IMR-90 (cell line): ENCODE data around the gene MFNG. TPM values are rescaled to one million over a fixed set of nuclear protein-coding genes. Genes with fewer than 3 reads are reported as not detected.

Experiments used
- ATAC-seq: fragments of 200-7000 bp; cut with Tn5 transposase; 2 replicates; pipeline ENCODE4 v1.9.1; 2020; ENCODE audit warnings: low read depth, mild to moderate bottlenecking, moderate library complexity
- BruUV-seq: library from RNA; stranded (reverse); fragments of 400-500 nt; replicated peaks from 2 replicates; lab custom pipeline; 2021; lab: Mats Ljungman, UMichigan
- CTCF ChIA-PET: fragments of 300-600 bp; formaldehyde crosslinking; extraction: SDS; loops from one replicate; lab custom pipeline; 2021; ENCODE audit warnings: antibody characterized with exemption; lab: Yijun Ruan, JAX
- POLR2A ChIA-PET: fragments of 300-600 bp; sonication (Branson Sonifier 250); formaldehyde crosslinking; loops from one replicate; lab custom pipeline; 2022; ENCODE audit warnings: antibody characterized with exemption; ENCODE audit not compliant: unreplicated experiment; lab: Charles Lee
- DNase-seq: peaks from one replicate; pipeline ENCODE4 v3.0.0; 2013
- H2AFZ ChIP-seq: replicated peaks from 2 replicates; pipeline ENCODE3; 2013; ENCODE audit warnings: low read length, mild to moderate bottlenecking; ENCODE audit not compliant: poor library complexity
- H2AK5ac ChIP-seq: 2 replicates; pipeline ENCODE4 v1.6.1; 2013; ENCODE audit warnings: low read depth, low read length, inconsistent platforms
- H2AK9ac ChIP-seq: replicated peaks from 2 replicates; pipeline ENCODE3; 2013; ENCODE audit warnings: mild to moderate bottlenecking, low read depth, low read length, moderate library complexity; ENCODE audit not compliant: poor library complexity
- H2BK120ac ChIP-seq: 2 replicates; pipeline ENCODE4 v1.6.1; 2013; ENCODE audit warnings: low read depth, low read length, inconsistent platforms
- H2BK15ac ChIP-seq: 3 replicates; pipeline ENCODE4 v1.6.1; 2013; ENCODE audit warnings: low read depth, low read length, inconsistent platforms
- H2BK20ac ChIP-seq: 2 replicates; pipeline ENCODE4 v1.6.1; 2013; ENCODE audit warnings: low read depth, mild to moderate bottlenecking, inconsistent platforms, low read length, moderate library complexity
- H2BK5ac ChIP-seq: 2 replicates; pipeline ENCODE4 v1.6.1; 2013; ENCODE audit warnings: mild to moderate bottlenecking, low read depth, low read length, inconsistent platforms; ENCODE audit not compliant: poor library complexity, severe bottlenecking
- H3K14ac ChIP-seq: replicated peaks from 2 replicates; pipeline ENCODE4 v1.6.1; 2013; ENCODE audit warnings: low read depth, low read length, inconsistent platforms
- H3K18ac ChIP-seq: 2 replicates; pipeline ENCODE4 v1.6.1; 2013; ENCODE audit warnings: low read depth, low read length, control low read depth
- H3K23ac ChIP-seq: 2 replicates; pipeline ENCODE4 v1.6.1; 2013; ENCODE audit warnings: low read depth, low read length, inconsistent platforms
- H3K27ac ChIP-seq: 2 replicates; pipeline ENCODE4 v1.5.1; 2013; ENCODE audit warnings: mild to moderate bottlenecking, control low read depth, low read length; ENCODE audit not compliant: insufficient read depth
- H3K27me3 ChIP-seq: 2 replicates; pipeline ENCODE4 v1.6.1; 2013; ENCODE audit warnings: low read length; ENCODE audit not compliant: control insufficient read depth, insufficient read depth
- H3K36me3 ChIP-seq: 2 replicates; pipeline ENCODE4 v1.6.1; 2013; ENCODE audit warnings: low read length, mixed read lengths; ENCODE audit not compliant: control insufficient read depth, insufficient read depth
- H3K4ac ChIP-seq: 2 replicates; pipeline ENCODE4 v1.6.1; 2013; ENCODE audit warnings: low read depth, low read length, inconsistent platforms
- H3K4me1 ChIP-seq: 2 replicates; pipeline ENCODE4 v1.6.1; 2013; ENCODE audit warnings: low read length, mixed read lengths; ENCODE audit not compliant: control insufficient read depth, insufficient read depth
- H3K4me2 ChIP-seq: 2 replicates; pipeline ENCODE4 v1.6.1; 2013; ENCODE audit warnings: low read depth, mild to moderate bottlenecking, control low read depth, low read length, moderate library complexity
- H3K4me3 ChIP-seq: 2 replicates; pipeline ENCODE4 v1.5.1; 2013; ENCODE audit warnings: low read depth, mild to moderate bottlenecking, control low read depth, low read length, moderate library complexity; ENCODE audit not compliant: insufficient read depth
- H3K56ac ChIP-seq: 2 replicates; pipeline ENCODE4 v1.6.1; 2013; ENCODE audit warnings: low read length, inconsistent platforms; ENCODE audit not compliant: insufficient read depth; ENCODE audit errors: extremely low read depth
- H3K79me1 ChIP-seq, 2 experiments: 2 replicates each; pipeline ENCODE4 v1.6.1; 2013; ENCODE audit warnings: low read length in 2 of 2, inconsistent platforms in 1 of 2, low read depth in 1 of 2
- H3K9ac ChIP-seq: 2 replicates; pipeline ENCODE4 v1.6.1; 2013; ENCODE audit warnings: low read depth, low read length, control low read depth
- H3K9me1 ChIP-seq: 2 replicates; pipeline ENCODE4 v1.6.1; 2013; ENCODE audit warnings: low read length, inconsistent platforms; ENCODE audit not compliant: insufficient read depth
- H3K9me3 ChIP-seq: 2 replicates; pipeline ENCODE4 v1.6.1; 2013; ENCODE audit warnings: low read length; ENCODE audit not compliant: control insufficient read depth, insufficient read depth
- H4K20me1 ChIP-seq: 2 replicates; pipeline ENCODE4 v1.6.1; 2013; ENCODE audit warnings: low read length, inconsistent platforms; ENCODE audit not compliant: insufficient read depth
- H4K5ac ChIP-seq: 2 replicates; pipeline ENCODE4 v1.6.1; 2013; ENCODE audit warnings: mild to moderate bottlenecking, low read depth, low read length, control low read depth
- H4K8ac ChIP-seq, 2 experiments: 2 replicates each; pipeline ENCODE4 v1.6.1; 2013; ENCODE audit warnings: low read depth in 2 of 2, low read length in 2 of 2, control low read depth in 1 of 2, inconsistent platforms in 1 of 2
- H4K91ac ChIP-seq: 2 replicates; pipeline ENCODE4 v1.6.1; 2013; ENCODE audit warnings: low read depth, low read length, inconsistent platforms; ENCODE audit not compliant: insufficient read depth
- CTCF ChIP-seq: conservative IDR thresholded peaks from 2 replicates; pipeline ENCODE4 v1.5.1; 2012; ENCODE audit warnings: mild to moderate bottlenecking, low read depth, low read length, improper control_type of control experiment
- MAFK ChIP-seq: IDR thresholded peaks from 2 replicates; pipeline ENCODE4 v1.6.1; 2012; ENCODE audit warnings: low read depth, low read length, improper control_type of control experiment
- MAZ ChIP-seq: IDR thresholded peaks from 2 replicates; pipeline ENCODE4 v1.6.1; 2012; ENCODE audit warnings: low read depth, mild to moderate bottlenecking, low read length, improper control_type of control experiment, moderate library complexity, borderline replicate concordance
- RAD21 ChIP-seq: IDR thresholded peaks from 2 replicates; pipeline ENCODE4 v1.6.1; 2012; ENCODE audit warnings: low read length, improper control_type of control experiment
- RFX5 ChIP-seq: IDR thresholded peaks from 2 replicates; pipeline ENCODE4 v1.8.0; 2012; ENCODE audit warnings: low read depth, mild to moderate bottlenecking, low read length, moderate library complexity
- WGBS, 2 experiments: methylation state at CpG; one replicate each; pipeline versions ENCODE4 v1.1.5 to v1.1.7; 2013; ENCODE audit warnings: missing lambda C conversion rate in 2 of 2; ENCODE audit not compliant: insufficient read length in 1 of 2; ENCODE audit errors: extremely low coverage in 2 of 2; 5-methylcytosine and 5-hydroxymethylcytosine counted together
- dilution Hi-C: fragments of 300-500 bp; cut with HindIII; formaldehyde crosslinking; loops from one replicate; pipeline ENCODE4 v1.14.3; 2018; ENCODE audit warnings: low sequenced_read_pairs; ENCODE audit not compliant: unreplicated experiment
- in situ Hi-C: fragments of 300-500 bp; cut with MboI; formaldehyde crosslinking; loops from 3 replicates; pipeline ENCODE4 v1.14.3; 2019; ENCODE audit warnings: low sequenced_read_pairs, inconsistent platforms, mixed read lengths
- intact Hi-C: fragments of 100-400 bp; cut with micrococcal nuclease; formaldehyde crosslinking; loops from 2 replicates; pipeline ENCODE4 v1.10.0; 2022
- polyA plus RNA-seq, 3 experiments: library from polyadenylated mRNA; depleted of rRNA; stranded (reverse); fragments of >200 nt; gene quantifications; 2 replicates each; pipeline ENCODE4 v1.2.3, GENCODE V29; 2012; ENCODE audit warnings: low replicate concordance in 1 of 3
- total RNA-seq: library from RNA; depleted of rRNA; stranded (reverse); fragments of >200 nt; gene quantifications from 2 replicates; pipeline ENCODE4 v1.2.3, GENCODE V29; 2012

The MFNG gene
- total and polyA plus RNA-seq, 2 of the 4 experiments (the other 2 are of a cell fraction), result 0.15 TPM; not detected in 1

GRCh38 chr22:37488337-37489135, 2.4 kb upstream of the MFNG start (continued):
- TF ChIP-seq RFX5, result no peak

DNA sequence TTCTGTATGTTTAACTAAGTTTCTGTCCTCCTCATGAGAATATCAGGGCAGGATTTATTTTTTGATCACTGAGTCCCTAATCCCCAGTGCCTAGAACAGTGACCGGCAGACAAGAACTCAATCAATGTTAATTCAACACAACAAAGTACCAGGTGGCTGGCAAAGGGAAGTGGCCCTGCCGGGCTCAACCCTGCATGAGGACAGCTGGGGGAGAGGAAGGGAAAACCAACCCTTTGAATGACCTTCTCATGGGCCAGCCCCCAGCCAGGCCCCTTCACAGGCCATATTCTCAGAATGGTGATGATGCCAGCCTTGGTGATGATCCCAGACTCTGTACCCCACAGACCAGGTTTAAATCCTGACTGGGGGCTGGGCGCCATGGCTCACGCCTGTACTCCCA, 1.4 kb upstream of the MFNG start:
- Histone ChIP-seq H4K91ac (no peak overlapping the region), H2AK9ac (no peak overlapping the region)

More for the DNA sequence above, 1.4 kb upstream of the MFNG start:
- no TSS peak for BruUV-seq
- Histone ChIP-seq H2BK120ac (no peak overlapping the region), H3K23ac (no peak overlapping the region), H3K27me3 (no peaks in the 10 kb centered on the region), H3K9me1 (no peaks in the 10 kb centered on the region), H3K14ac (no peak overlapping the region), H3K27ac (no peak overlapping the region), H4K8ac (no peak overlapping the region), H3K56ac (no peak overlapping the region), H3K36me3 (peaks cover 2% of the 10 kb centered on the region; the same call in 1 of the 2 replicates), H2AFZ (no peak overlapping the region), H2BK15ac (no peak overlapping the region), H3K79me1 (no peaks in the 10 kb centered on the region), H2BK5ac (no peak overlapping the region), H4K5ac (no peak overlapping the region), H3K4me1 (peaks cover 11% of the 10 kb centered on the region), H3K4me3 (no peak overlapping the region), H3K9me3 (no peaks in the 10 kb centered on the region), H2AK5ac (no peak overlapping the region), H3K9ac (no peak overlapping the region), H3K18ac (no peak overlapping the region), H3K4ac (no peak overlapping the region), H3K4me2 (no peak overlapping the region), H4K20me1 (peaks cover 1% of the 10 kb centered on the region; the same call in 1 of the 2 replicates), H2BK20ac (no peak overlapping the region)
- POLR2A ChIA-PET, result no interaction called here
- intact Hi-C loops, result loop anchor here (1.0 kb wide), 1 partner anchor 32 kb away; the partner anchor contains the start of gene CARD10
- CTCF ChIA-PET, result no interaction called here
- dilution Hi-C loops, result no loop called here
- ATAC-seq (no peak), DNase-seq (no peak)
- 100% methylated on average over 2 of the region's 4 CpGs; no CpG with 5 or more reads in 1 of the 2 experiments for WGBS, 2 experiments
- in situ Hi-C loops, result no loop called here
- TF ChIP-seq MAZ (no peak), CTCF (no peak), MAFK (no peak), RAD21 (no peak)
